Prostate gland (tissue), 2 donors: ENCODE results near the gene ZNF638. TPM values are rescaled to one million over a fixed set of nuclear protein-coding genes. Genes with fewer than 3 reads are reported as not detected.
"Not testable (repeated sequence)": the region's sequence is repeated elsewhere in the genome, so short reads cannot be mapped to it uniquely, and the experiment has no call there.

Source experiments
- DNase-seq: peaks from one replicate; pipeline ENCODE4 v3.0.0-alpha.2; 2019; ENCODE audit warnings: low spot score
- H3K27ac ChIP-seq, 2 donors: fragments of 200-600 bp; sonication (generic); 2 replicates each; pipeline ENCODE4 v1.5.1; 2017 to 2019
- H3K27me3 ChIP-seq: fragments of 200-600 bp; sonication (generic); replicated peaks from 2 replicates; pipeline ENCODE4 v1.5.1; 2019; ENCODE audit not compliant: insufficient read depth
- H3K36me3 ChIP-seq, 2 donors: fragments of 200-600 bp; sonication (generic); 1 replicate in 1 of 2; 2 replicates in 1 of 2; pipeline versions ENCODE4 v1.5.1 to v1.8.1; 2017 to 2019
- H3K4me1 ChIP-seq: fragments of 200-600 bp; sonication (generic); replicated peaks from 2 replicates; pipeline ENCODE4 v1.5.1; 2019
- H3K4me3 ChIP-seq, 2 donors: fragments of 200-600 bp; sonication (generic); 2 replicates each; pipeline ENCODE4 v1.5.1; 2017 to 2019
- H3K9me3 ChIP-seq: fragments of 200-600 bp; sonication (generic); 2 replicates; pipeline ENCODE4 v1.5.1; 2017
- POLR2A ChIP-seq: fragments of 450-650 bp; IDR thresholded peaks from one replicate; pipeline ENCODE4 v1.6.1; 2016; ENCODE audit warnings: antibody characterized with exemption, mild to moderate bottlenecking
- POLR2AphosphoS5 ChIP-seq: sonication (generic); formaldehyde crosslinking; IDR thresholded peaks from one replicate; pipeline ENCODE4 v1.6.1; 2017; ENCODE audit warnings: antibody characterized with exemption
- WGBS: methylation state at CpG from one replicate; pipeline ENCODE4 v1.1.5; 2018; 5-methylcytosine and 5-hydroxymethylcytosine counted together
- intact Hi-C: fragments of 100-400 bp; cut with DNase I; formaldehyde crosslinking; loops from one replicate; pipeline ENCODE4 v1.14.2; 2022
- total RNA-seq, 2 donors: library from RNA; depleted of rRNA; stranded (reverse); fragments of >200 nt; gene quantifications; one replicate each; pipeline ENCODE4 v1.1.0, GENCODE V29; 2016
- TF ChIP-seq, protein P1 (sequence below), 4 experiments: fragments of 200-600 bp in 2 of 4; fragments of 450-650 bp in 2 of 4; sonication (generic) in 2 of 4; IDR thresholded peaks; 1 replicate in 3 of 4; 2 replicates in 1 of 4; pipeline ENCODE4 v1.5.1; 2016 to 2019; ENCODE audit warnings: antibody characterized with exemption in 4 of 4, mild to moderate bottlenecking in 2 of 4, moderate library complexity in 2 of 4

The ZNF638 gene
- total RNA-seq, 2 donors from 2014 or later = 137 to 164 TPM

DNA sequence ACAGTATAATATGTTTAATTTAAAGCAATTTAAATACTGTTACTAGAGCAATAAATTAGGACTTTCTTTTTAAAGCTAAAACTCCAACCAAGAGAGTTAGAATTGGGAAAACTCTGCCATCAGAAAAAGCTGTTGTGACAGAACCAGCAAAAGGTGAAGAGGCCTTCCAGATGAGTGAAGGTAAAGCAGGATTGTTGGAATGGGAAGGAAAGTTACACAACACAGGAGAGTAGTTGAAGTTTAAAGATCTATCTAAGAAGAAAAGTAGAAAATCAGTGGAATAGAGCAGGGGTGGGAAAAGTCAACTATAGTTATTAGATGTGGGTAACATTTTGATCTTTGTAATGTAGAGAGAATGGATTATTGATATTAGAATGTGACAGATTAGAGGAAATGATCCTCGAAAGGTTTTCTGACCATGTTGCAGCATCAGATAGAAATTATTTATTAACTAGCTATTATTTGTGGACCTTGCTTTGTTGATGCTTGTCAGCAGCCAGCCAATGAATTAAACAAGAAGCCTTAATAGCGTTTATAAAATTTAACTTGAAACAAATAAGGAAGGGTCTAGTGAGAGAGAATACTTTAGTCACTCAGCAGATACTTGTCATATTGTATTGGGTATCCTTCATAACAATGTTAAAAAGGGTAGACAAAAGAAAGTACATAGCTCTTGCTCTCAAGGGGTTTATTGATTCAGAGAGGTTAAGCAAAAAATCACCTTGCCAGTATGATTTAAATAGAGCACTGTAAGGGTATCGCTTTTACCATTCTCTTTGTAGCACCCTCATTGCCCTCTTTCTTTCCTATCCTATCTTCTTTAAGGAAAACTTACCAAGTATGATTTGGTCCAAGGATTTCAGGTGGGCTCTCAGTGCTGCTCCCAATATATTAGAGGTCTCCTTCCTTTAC is 97.1 kb downstream of the ZNF638 start:
- H3K36me3 ChIP-seq = peaks cover 3 to 6% of the 10 kb centered on the region in 2 donors
- 95% methylated on average over 3 of the region's 3 CpGs for WGBS
- no peak overlapping the region for H3K4me3 ChIP-seq
- TF ChIP-seq POLR2A = no peak
- no peak for TF ChIP-seq POLR2AphosphoS5
- TF ChIP-seq, protein P1, sequence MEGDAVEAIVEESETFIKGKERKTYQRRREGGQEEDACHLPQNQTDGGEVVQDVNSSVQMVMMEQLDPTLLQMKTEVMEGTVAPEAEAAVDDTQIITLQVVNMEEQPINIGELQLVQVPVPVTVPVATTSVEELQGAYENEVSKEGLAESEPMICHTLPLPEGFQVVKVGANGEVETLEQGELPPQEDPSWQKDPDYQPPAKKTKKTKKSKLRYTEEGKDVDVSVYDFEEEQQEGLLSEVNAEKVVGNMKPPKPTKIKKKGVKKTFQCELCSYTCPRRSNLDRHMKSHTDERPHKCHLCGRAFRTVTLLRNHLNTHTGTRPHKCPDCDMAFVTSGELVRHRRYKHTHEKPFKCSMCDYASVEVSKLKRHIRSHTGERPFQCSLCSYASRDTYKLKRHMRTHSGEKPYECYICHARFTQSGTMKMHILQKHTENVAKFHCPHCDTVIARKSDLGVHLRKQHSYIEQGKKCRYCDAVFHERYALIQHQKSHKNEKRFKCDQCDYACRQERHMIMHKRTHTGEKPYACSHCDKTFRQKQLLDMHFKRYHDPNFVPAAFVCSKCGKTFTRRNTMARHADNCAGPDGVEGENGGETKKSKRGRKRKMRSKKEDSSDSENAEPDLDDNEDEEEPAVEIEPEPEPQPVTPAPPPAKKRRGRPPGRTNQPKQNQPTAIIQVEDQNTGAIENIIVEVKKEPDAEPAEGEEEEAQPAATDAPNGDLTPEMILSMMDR (IDR thresholded peaks at IDR 0.05) = no peak
- no peak for DNase-seq
- intact Hi-C loops = no loop called here
- H3K27ac ChIP-seq = no peak overlapping the region
- H3K9me3 ChIP-seq = no peaks in the 10 kb centered on the region
- no peaks in the 10 kb centered on the region for H3K27me3 ChIP-seq
- no peaks in the 10 kb centered on the region for H3K4me1 ChIP-seq

DNA sequence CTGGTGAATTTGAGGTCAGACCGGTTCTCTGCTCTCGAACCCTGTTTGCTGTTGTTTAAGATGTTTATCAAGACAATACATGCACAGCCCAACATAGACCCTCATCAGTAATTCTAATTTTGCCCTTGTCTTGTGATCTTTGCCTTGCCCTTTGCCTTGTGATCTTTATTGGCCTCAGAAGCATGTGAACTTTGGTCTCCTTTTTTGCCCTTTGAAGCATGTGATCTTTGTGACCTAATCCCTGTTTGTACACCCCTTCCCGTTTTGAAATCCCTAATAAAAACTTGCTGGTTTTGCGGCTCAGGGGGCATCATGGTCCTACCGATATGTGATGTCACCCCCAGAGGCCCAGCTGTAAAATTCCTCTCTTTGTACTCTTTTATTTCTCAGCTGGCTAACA is 113.6 kb downstream of the ZNF638 start:
- WGBS = 42% methylated on average over 5 of the region's 5 CpGs
- H3K36me3 ChIP-seq, H3K4me1 ChIP-seq, DNase-seq, H3K27ac ChIP-seq, H3K4me3 ChIP-seq, H3K27me3 ChIP-seq, H3K9me3 ChIP-seq, intact Hi-C loops: not testable (repeated sequence)

DNA sequence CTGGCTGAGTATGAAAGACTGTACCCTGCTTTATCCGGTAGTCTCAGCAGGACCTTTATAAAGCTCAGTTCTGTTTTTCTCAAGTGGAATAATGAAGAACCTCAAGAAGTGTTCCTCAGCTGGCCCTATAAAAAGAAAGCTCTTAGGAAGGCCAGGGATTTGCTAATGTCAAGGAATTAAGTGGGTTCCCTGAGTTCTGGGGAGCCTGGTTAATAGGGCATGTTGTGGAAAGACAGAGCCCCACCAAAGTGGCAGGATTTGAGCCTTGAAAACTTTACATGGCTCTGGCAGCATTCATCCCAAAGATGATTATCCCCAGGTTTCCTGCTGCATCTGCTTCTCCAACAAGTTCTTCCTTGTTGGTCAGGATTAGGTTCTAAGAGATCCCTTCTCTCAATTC is 114.9 kb downstream of the ZNF638 start:
- H3K4me1 ChIP-seq = no peaks in the 10 kb centered on the region
- no peak for TF ChIP-seq POLR2AphosphoS5
- TF ChIP-seq, protein P1 (IDR thresholded peaks at IDR 0.05) = no peak
- TF ChIP-seq POLR2A = no peak
- H3K27ac ChIP-seq = no peak overlapping the region
- WGBS = 95% methylated on average over 1 of the region's 1 CpG
- DNase-seq = no peak
- H3K36me3 ChIP-seq = no peaks in the 10 kb centered on the region
- no peak overlapping the region for H3K4me3 ChIP-seq
- intact Hi-C loops = no loop called here
- H3K9me3 ChIP-seq = no peaks in the 10 kb centered on the region
- no peaks in the 10 kb centered on the region for H3K27me3 ChIP-seq

DNA sequence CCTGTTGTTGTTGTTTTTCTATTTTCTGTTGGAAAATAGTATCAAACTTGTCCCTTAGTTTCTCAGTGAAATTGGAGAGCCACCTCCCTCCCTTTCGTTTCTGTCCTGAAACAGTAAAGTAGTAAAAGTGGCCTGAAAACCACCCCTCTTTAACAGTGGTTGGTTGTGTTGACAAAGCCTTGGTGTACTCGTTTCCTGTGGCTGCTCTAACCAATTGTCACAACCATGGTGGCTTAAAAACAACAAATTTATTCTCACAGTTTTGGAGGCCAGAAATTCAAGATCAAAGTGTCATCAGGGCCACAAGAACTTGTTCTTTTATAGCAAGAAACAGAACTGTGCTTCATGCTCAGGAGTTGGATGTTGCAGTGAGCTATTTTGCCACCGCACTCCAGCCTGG is 117.8 kb downstream of the ZNF638 start:
- intact Hi-C loops = no loop called here
- H3K9me3 ChIP-seq = no peaks in the 10 kb centered on the region
- no peak overlapping the region for H3K27ac ChIP-seq
- peaks cover 5% of the 10 kb centered on the region for H3K4me1 ChIP-seq
- H3K4me3 ChIP-seq = no peak overlapping the region
- TF ChIP-seq POLR2AphosphoS5 = no peak
- DNase-seq = no peak
- WGBS = 54% methylated on average over 3 of the region's 3 CpGs
- H3K27me3 ChIP-seq = peaks cover 3% of the 10 kb centered on the region
- H3K36me3 ChIP-seq = no peaks in the 10 kb centered on the region

DNA sequence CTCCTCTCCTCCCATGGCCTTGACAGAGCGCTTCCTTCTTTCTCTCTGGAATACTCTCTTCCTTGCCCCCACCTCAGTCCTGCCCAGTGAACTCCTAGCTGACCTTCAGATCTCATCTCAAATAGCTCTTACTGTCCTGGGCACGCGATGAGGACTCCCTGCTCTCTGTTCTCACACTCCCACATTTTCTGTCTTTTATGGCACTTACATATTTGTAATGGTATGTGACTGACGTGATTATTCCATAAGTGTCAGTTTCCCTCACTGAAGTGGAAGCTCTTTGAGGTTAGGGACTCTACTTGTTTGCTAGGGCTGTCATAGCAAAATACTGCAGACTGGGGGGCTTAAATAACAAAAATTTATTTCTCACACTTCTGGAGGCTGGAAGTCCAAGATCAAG is 120.1 kb downstream of the ZNF638 start:
- 83% methylated on average over 4 of the region's 4 CpGs for WGBS
- Histone ChIP-seq H3K27me3 (peaks cover 3% of the 10 kb centered on the region), H3K4me1 (peaks cover 5% of the 10 kb centered on the region), H3K9me3 (no peaks in the 10 kb centered on the region), H3K4me3 (no peak overlapping the region), H3K27ac (no peak overlapping the region), H3K36me3 (no peaks in the 10 kb centered on the region)
- intact Hi-C loops = no loop called here
- no peak for DNase-seq
- TF ChIP-seq POLR2AphosphoS5 = no peak
- TF ChIP-seq, protein P1 (IDR thresholded peaks at IDR 0.05) = no peak
- no peak for TF ChIP-seq POLR2A

DNA sequence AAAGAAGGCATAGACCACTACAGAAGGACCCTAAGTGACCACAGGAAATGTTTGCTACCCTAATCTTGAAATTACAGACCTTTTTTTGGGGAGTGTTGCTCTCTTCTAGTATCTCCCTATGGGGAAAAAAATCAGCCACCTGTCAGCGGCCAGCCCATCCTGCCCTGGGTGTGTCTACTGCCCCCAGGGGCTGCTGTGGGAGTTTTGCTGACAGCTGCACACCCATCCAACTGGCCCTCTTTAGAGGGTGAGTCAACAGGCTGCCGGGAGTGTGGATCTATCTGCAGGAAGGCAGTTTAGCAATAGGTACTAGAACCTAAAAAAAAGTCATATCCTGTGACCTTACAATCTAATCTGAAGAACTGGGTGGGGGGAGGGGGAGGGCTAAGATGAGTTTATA is 121.0 kb downstream of the ZNF638 start:
- Histone ChIP-seq H3K4me3 (no peak overlapping the region), H3K27ac (no peak overlapping the region), H3K36me3 (no peaks in the 10 kb centered on the region), H3K27me3 (peaks cover 3% of the 10 kb centered on the region), H3K9me3 (no peaks in the 10 kb centered on the region), H3K4me1 (peaks cover 5% of the 10 kb centered on the region)
- 36% methylated on average over 2 of the region's 2 CpGs for WGBS
- TF ChIP-seq POLR2A (no peak), POLR2AphosphoS5 (no peak)
- TF ChIP-seq, protein P1 (IDR thresholded peaks at IDR 0.05) = no peak
- intact Hi-C loops = no loop called here
- no peak for DNase-seq
